Neuronal stem cell (in vitro differentiated cells): ENCODE results near the gene ARL16.

Experiments
- DNase-seq: peaks from one replicate; pipeline ENCODE4 v3.0.0-alpha.2; 2013; ENCODE audit warnings: low spot score
- H2AFZ ChIP-seq: one replicate; pipeline ENCODE4 v1.6.1; 2013; ENCODE audit warnings: mild to moderate bottlenecking, low read length, inconsistent platforms
- H2AK5ac ChIP-seq: 2 replicates; pipeline ENCODE4 v1.6.1; 2013; ENCODE audit warnings: low read depth, mild to moderate bottlenecking, inconsistent platforms, low read length, moderate library complexity, mixed read lengths
- H2BK120ac ChIP-seq: 2 replicates; pipeline ENCODE4 v1.6.1; 2013; ENCODE audit warnings: low read depth, mild to moderate bottlenecking, inconsistent platforms, low read length, moderate library complexity, mixed read lengths
- H2BK12ac ChIP-seq: one replicate; pipeline ENCODE4 v1.6.1; 2013; ENCODE audit warnings: low read length, inconsistent platforms
- H2BK15ac ChIP-seq: 2 replicates; pipeline ENCODE4 v1.6.1; 2013; ENCODE audit warnings: mild to moderate bottlenecking, low read length, inconsistent platforms, mixed read lengths
- H2BK5ac ChIP-seq: one replicate; pipeline ENCODE4 v1.6.1; 2013; ENCODE audit warnings: inconsistent platforms, mild to moderate bottlenecking, low read length, moderate library complexity
- H3K14ac ChIP-seq: one replicate; pipeline ENCODE4 v1.6.1; 2013; ENCODE audit warnings: low read length, inconsistent platforms
- H3K18ac ChIP-seq: 2 replicates; pipeline ENCODE4 v1.6.1; 2013; ENCODE audit warnings: low read length, inconsistent platforms
- H3K23ac ChIP-seq: 2 replicates; pipeline ENCODE4 v1.6.1; 2013; ENCODE audit warnings: low read depth, mild to moderate bottlenecking, mixed read lengths, low read length, inconsistent platforms; ENCODE audit not compliant: poor library complexity
- H3K27ac ChIP-seq: replicated peaks from 3 replicates; pipeline ENCODE4 v1.5.1; 2013; ENCODE audit warnings: low read length, inconsistent platforms
- H3K27me3 ChIP-seq, 3 experiments: 2 replicates each; pipeline ENCODE4 v1.6.1; 2013; ENCODE audit warnings: low read length in 3 of 3, mild to moderate bottlenecking in 2 of 3, inconsistent platforms in 1 of 3, low read depth in 1 of 3, mixed read lengths in 1 of 3, moderate library complexity in 1 of 3; ENCODE audit not compliant: control insufficient read depth in 3 of 3, insufficient read depth in 3 of 3
- H3K36me3 ChIP-seq, 2 donors: replicated peaks in 1 of 2; 2 replicates each; pipeline ENCODE4 v1.6.1; 2013; ENCODE audit warnings: low read length in 2 of 2; ENCODE audit not compliant: control insufficient read depth in 2 of 2, insufficient read depth in 2 of 2
- H3K4ac ChIP-seq: 2 replicates; pipeline ENCODE4 v1.6.1; 2013; ENCODE audit warnings: inconsistent platforms, mild to moderate bottlenecking, low read length, moderate library complexity
- H3K4me1 ChIP-seq, 2 donors: 1 replicate in 1 of 2; 2 replicates in 1 of 2; pipeline ENCODE4 v1.6.1; 2013; ENCODE audit warnings: low read length in 2 of 2, low read depth in 1 of 2; ENCODE audit not compliant: control insufficient read depth in 2 of 2, insufficient read depth in 1 of 2
- H3K4me2 ChIP-seq: one replicate; pipeline ENCODE4 v1.6.1; 2013; ENCODE audit warnings: mild to moderate bottlenecking, low read length, inconsistent platforms; ENCODE audit not compliant: insufficient read depth, poor library complexity, severe bottlenecking
- H3K4me3 ChIP-seq, 2 donors: 2 replicates each; pipeline ENCODE4 v1.5.1; 2013; ENCODE audit warnings: low read length in 2 of 2, mild to moderate bottlenecking in 2 of 2, inconsistent platforms in 1 of 2, moderate library complexity in 1 of 2
- H3K79me1 ChIP-seq: one replicate; pipeline ENCODE4 v1.6.1; 2013; ENCODE audit warnings: low read depth, mild to moderate bottlenecking, inconsistent platforms, low read length, moderate library complexity
- H3K9ac ChIP-seq: one replicate; pipeline ENCODE4 v1.6.1; 2013; ENCODE audit warnings: mild to moderate bottlenecking, low read depth, low read length, inconsistent platforms; ENCODE audit not compliant: poor library complexity
- H3K9me3 ChIP-seq, 2 donors: replicated peaks in 1 of 2; 2 replicates each; pipeline versions ENCODE3 to v1.6.1; 2013; ENCODE audit warnings: low read length in 2 of 2, mild to moderate bottlenecking in 2 of 2, inconsistent platforms in 1 of 2, low read depth in 1 of 2, mixed read lengths in 1 of 2, moderate library complexity in 1 of 2; ENCODE audit not compliant: control insufficient read depth in 2 of 2, insufficient read depth in 1 of 2
- H4K8ac ChIP-seq: one replicate; pipeline ENCODE4 v1.6.1; 2013; ENCODE audit warnings: low read depth, mild to moderate bottlenecking, inconsistent platforms, low read length, moderate library complexity
- H4K91ac ChIP-seq: one replicate; pipeline ENCODE4 v1.6.1; 2013; ENCODE audit warnings: low read length, low read depth, mild to moderate bottlenecking, inconsistent platforms; ENCODE audit not compliant: poor library complexity
- WGBS, 2 donors: extraction: QIAGEN DNeasy Blood & Tissue Kit; methylation state at CpG; one replicate each; pipeline ENCODE4 v1.1.7; 2013; ENCODE audit warnings: missing lambda C conversion rate in 2 of 2, mixed read lengths in 1 of 2; ENCODE audit not compliant: insufficient read length in 2 of 2, insufficient replicate concordance in 1 of 2; ENCODE audit errors: extremely low coverage in 2 of 2; 5-methylcytosine and 5-hydroxymethylcytosine counted together
- small RNA-seq: library from polyadenylated mRNA; stranded (forward); fragments of <200 nt; extraction: miRNeasy Mini kit (QIAGEN cat#:217004); gene quantifications from one replicate; pipeline ENCODE3, GENCODE V24; 2013; ENCODE audit not compliant: insufficient read depth

ARL16 gene

DNA sequence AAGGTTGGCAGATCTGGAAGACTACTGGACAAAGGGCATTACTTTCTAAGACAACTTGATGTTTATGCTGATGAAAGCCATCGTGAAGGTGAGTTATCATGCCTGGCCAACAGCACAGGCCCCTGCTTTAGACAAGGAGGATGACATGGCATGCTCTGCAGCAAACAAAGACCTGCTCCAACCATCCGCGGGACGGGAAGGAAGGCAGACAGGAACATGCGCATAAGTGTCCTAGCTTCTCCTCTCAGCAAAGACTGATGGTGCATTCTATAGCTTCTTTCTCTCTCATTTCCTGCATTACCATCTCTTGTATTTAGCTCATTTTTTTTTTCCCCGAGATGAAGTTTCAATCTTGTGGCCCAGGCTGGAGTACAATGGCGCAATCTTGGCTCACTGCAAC is 52.1 kb downstream of the ARL16 start:
- WGBS, 2 donors = no CpG with 5 or more reads among the region's 7 CpGs
- Histone ChIP-seq H3K4me2 (no peak overlapping the region), H2AK5ac (no peak overlapping the region), H4K8ac (no peak overlapping the region), H4K91ac (no peak overlapping the region), H3K4me1 (peaks cover 6 to 8% of the 10 kb centered on the region in 2 donors), H2AFZ (no peak overlapping the region), H3K9me3 (no peaks in the 10 kb centered on the region), H2BK120ac (no peak overlapping the region), H3K14ac (no peak overlapping the region), H3K4ac (no peak overlapping the region), H2BK12ac (no peak overlapping the region), H3K18ac (no peak overlapping the region), H3K23ac (no peak overlapping the region), H2BK15ac (no peak overlapping the region), H3K27ac (no peak overlapping the region), H3K79me1 (peaks cover 7% of the 10 kb centered on the region), H3K36me3 (peaks cover 8 to 52% of the 10 kb centered on the region in 2 donors), H2BK5ac (no peak overlapping the region), H3K27me3 (no peaks in the 10 kb centered on the region), H3K4me3 (no peak overlapping the region), H3K9ac (no peak overlapping the region)
- no peak for DNase-seq

Small RNA genes within 50 kb of the gene (small RNA-seq; reads per million reads assigned to genes)
- gene MIR6786 = 2.8 reads per million
